ENCODE results near the gene TCP11L2. TPM values are rescaled to one million over a fixed set of nuclear protein-coding genes. Genes with fewer than 3 reads are reported as not detected.

TCP11L2 gene
- total and polyA plus RNA-seq, 2 of the 13 experiments (the other 11 are each of a cell fraction or from before 2014, with no cell fraction given) = 4.6 to 24.1 TPM

DNA sequence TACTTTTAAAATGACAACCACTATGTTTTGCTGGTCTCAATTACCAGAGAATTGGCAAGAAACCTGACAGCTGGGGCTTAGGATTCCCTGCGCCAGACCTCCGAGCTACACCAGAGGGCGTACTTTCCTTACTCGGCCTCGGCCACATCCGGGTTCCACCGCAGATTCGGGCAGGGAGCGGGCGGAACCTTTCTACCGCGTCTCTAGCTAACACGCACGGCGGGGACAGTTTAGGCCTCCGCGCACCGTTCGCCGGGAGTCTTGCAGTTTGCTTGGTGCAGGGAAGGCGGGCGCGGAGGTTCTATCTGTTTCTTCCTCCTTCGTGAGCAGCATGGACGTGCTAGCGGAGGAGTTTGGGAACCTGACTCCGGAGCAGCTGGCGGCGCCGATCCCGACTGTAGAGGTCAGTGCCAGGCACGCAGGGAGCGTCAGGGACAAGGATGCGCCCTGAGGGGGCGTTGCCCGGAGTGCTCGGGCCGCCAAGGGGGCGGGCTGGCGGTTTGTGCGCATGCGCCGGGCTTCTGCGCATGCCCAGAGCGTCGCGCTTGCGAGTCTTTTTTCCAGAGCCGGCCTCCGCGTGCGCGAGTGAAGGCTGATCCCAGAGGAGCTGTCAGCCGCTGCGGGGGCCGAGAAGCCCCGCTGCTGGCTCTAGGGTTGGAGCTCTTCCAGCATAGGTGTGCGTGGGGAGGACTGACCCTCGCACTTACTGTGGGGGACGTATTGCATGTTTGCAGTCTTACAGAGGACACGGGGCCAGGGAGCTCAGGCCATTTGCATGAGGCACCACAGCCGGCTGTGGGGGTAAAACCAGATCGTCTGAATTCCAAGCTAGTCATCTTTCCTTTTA, 55.2 kb downstream of the TCP11L2 start, which contains the start of gene POLR3B (continued):
- TF ChIP-seq, protein P1, sequence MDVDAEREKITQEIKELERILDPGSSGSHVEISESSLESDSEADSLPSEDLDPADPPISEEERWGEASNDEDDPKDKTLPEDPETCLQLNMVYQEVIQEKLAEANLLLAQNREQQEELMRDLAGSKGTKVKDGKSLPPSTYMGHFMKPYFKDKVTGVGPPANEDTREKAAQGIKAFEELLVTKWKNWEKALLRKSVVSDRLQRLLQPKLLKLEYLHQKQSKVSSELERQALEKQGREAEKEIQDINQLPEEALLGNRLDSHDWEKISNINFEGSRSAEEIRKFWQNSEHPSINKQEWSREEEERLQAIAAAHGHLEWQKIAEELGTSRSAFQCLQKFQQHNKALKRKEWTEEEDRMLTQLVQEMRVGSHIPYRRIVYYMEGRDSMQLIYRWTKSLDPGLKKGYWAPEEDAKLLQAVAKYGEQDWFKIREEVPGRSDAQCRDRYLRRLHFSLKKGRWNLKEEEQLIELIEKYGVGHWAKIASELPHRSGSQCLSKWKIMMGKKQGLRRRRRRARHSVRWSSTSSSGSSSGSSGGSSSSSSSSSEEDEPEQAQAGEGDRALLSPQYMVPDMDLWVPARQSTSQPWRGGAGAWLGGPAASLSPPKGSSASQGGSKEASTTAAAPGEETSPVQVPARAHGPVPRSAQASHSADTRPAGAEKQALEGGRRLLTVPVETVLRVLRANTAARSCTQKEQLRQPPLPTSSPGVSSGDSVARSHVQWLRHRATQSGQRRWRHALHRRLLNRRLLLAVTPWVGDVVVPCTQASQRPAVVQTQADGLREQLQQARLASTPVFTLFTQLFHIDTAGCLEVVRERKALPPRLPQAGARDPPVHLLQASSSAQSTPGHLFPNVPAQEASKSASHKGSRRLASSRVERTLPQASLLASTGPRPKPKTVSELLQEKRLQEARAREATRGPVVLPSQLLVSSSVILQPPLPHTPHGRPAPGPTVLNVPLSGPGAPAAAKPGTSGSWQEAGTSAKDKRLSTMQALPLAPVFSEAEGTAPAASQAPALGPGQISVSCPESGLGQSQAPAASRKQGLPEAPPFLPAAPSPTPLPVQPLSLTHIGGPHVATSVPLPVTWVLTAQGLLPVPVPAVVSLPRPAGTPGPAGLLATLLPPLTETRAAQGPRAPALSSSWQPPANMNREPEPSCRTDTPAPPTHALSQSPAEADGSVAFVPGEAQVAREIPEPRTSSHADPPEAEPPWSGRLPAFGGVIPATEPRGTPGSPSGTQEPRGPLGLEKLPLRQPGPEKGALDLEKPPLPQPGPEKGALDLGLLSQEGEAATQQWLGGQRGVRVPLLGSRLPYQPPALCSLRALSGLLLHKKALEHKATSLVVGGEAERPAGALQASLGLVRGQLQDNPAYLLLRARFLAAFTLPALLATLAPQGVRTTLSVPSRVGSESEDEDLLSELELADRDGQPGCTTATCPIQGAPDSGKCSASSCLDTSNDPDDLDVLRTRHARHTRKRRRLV (CRISPR knock-in tag; IDR thresholded peaks at IDR 0.05) = peak; percentile 86
- TF ChIP-seq ZNF557 (CRISPR knock-in tag; IDR thresholded peaks at IDR 0.05) (no peak), REST (IDR thresholded peaks at IDR 0.05; ENCODE audit: borderline replicate concordance in 1 of 2, low read depth in 1 of 2, low read length in 2 of 2) (0 out of 4 replicates have a peak, but pooled peaks of 1 of the 2 experiments have one; percentile 37), ARNTL (CRISPR knock-in tag; IDR thresholded peaks at IDR 0.05) (0 out of 2 replicates have a peak, but pooled peaks have one; percentile 53), NCOA5 (CRISPR knock-in tag; IDR thresholded peaks at IDR 0.05) (no peak), MED13 (CRISPR knock-in tag; IDR thresholded peaks at IDR 0.05) (peak; percentile 66; the same call in 1 of the 2 replicates), TCF7 (IDR thresholded peaks at IDR 0.05; ENCODE audit: low read depth) (no peak; the same call in 1 of the 2 replicates), ZNF691 (CRISPR knock-in tag; IDR thresholded peaks at IDR 0.05; ENCODE audit: borderline replicate concordance, low read depth) (peak; percentile 96), MAF1 (CRISPR knock-in tag; IDR thresholded peaks at IDR 0.05; ENCODE audit: borderline replicate concordance) (peak; percentile 69; the same call in 1 of the 2 replicates), DZIP1 (CRISPR knock-in tag; IDR thresholded peaks at IDR 0.05) (no peak; the same call in 1 of the 2 replicates), FOXO4 (CRISPR knock-in tag; conservative IDR thresholded peaks at IDR 0.05) (0 out of 2 replicates have a peak, but pooled peaks have one; percentile 28), ZFP36 (IDR thresholded peaks at IDR 0.05; ENCODE audit: borderline replicate concordance, low read depth, low read length, partially characterized antibody) (no peak), ZFP36L2 (CRISPR knock-in tag; IDR thresholded peaks at IDR 0.05) (peak; percentile 45; the same call in 1 of the 2 replicates)
